ENCODE results near the gene LPP. TPM values are rescaled to one million over a fixed set of nuclear protein-coding genes. Genes with fewer than 3 reads are reported as not detected.
A peak's percentile ranks its signal among the peaks of the same experiment; 100 is the strongest.

The LPP gene
- total RNA-seq, 3 donors from 2014 or later: 15.5 to 19.2 (median 16.5) TPM

DNA sequence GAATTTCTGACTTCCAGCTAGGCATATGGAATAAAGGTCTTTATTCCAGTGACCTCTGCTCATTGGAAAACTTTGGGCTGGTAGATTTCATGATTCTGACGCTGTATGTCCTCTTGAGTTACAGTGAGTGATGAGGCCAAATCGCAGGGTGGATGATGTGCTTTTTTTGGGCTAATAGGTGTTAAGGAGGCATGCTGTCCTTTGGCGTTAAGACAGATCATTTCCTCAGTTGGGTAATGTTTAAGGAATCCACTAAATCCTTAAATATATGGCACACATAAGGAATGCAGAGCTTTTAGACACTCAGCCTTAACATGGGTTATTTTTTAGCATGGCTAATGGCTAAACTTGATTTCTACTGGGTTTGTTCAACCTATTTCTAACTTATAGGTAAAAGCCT, 87.9 kb downstream of the LPP start:
- Mint-ChIP-seq H3K4me1 (ENCODE audit: low read depth) (peaks cover 25% of the 10 kb centered on the region), H3K36me3 (ENCODE audit: insufficient read depth) (peaks cover 9% of the 10 kb centered on the region), H3K9me3 (no peaks in the 10 kb centered on the region), H3K27me3 (ENCODE audit: low read depth) (no peaks in the 10 kb centered on the region), H3K4me3 (no peak overlapping the region)
- ATAC-seq (no peak), DNase-seq (no peak)

DNA sequence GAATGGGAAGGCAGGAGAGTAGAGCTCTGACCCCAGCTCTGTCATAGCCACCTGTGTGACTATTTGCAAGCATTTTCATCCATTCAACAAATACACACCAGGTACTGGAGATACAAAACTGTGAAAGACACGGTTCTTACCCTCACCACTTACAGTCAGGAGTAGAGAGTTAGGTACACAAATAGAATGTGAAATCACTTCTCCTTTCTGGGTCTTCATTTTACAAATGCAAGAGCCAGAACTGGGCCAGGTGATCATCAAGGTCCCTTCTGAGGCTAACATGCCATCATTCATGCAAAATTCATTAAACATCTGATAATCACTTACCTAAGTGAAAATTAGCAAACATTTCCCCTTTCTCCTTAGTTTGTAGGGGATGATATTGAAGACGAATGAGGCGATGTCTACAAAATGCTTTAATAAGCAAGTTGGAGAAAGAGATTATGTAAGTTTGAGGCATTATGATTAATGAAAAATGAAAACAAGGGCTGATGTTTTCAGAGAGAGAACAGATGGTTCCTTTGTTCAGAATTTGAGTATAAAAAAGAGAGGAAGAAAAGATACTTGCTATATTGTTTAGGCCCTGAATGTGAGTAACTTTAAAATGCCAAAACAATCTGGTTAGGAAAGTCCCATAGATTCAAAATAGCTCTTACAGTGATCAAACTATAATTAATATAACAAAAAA, 88.6 kb downstream of the LPP start:
- no peaks in the 10 kb centered on the region for H3K27me3 Mint-ChIP-seq (ENCODE audit: low read depth)
- H3K9me3 Mint-ChIP-seq: no peaks in the 10 kb centered on the region
- DNase-seq (no peak), ATAC-seq (no peak)
- peaks cover 23% of the 10 kb centered on the region for H3K4me1 Mint-ChIP-seq (ENCODE audit: low read depth)
- no peak overlapping the region for H3K4me3 Mint-ChIP-seq
- H3K36me3 Mint-ChIP-seq (ENCODE audit: insufficient read depth): peaks cover 9% of the 10 kb centered on the region

- no peak for DNase-seq
- Mint-ChIP-seq H3K9me3 (no peaks in the 10 kb centered on the region), H3K4me3 (no peak overlapping the region), H3K27me3 (ENCODE audit: low read depth) (no peaks in the 10 kb centered on the region), H3K36me3 (ENCODE audit: insufficient read depth) (peaks cover 7% of the 10 kb centered on the region), H3K4me1 (ENCODE audit: low read depth) (peaks cover 18% of the 10 kb centered on the region)
- no peak for ATAC-seq
Observed at GRCh38 chr3:188243124-188243795, 89.3 kb downstream of the LPP start.

GRCh38 chr3:188244395-188244861, 90.5 kb downstream of the LPP start:
- H3K4me1 Mint-ChIP-seq (ENCODE audit: low read depth): peaks cover 17% of the 10 kb centered on the region
- no peaks in the 10 kb centered on the region for H3K27me3 Mint-ChIP-seq (ENCODE audit: low read depth)
- ATAC-seq (peak; percentile 61 to 77), DNase-seq (no peak)
- peaks cover 11% of the 10 kb centered on the region for H3K36me3 Mint-ChIP-seq (ENCODE audit: insufficient read depth)
- no peak overlapping the region for H3K4me3 Mint-ChIP-seq
- H3K9me3 Mint-ChIP-seq: no peaks in the 10 kb centered on the region

- Mint-ChIP-seq H3K36me3 (ENCODE audit: insufficient read depth) (peaks cover 10% of the 10 kb centered on the region), H3K27me3 (ENCODE audit: low read depth) (no peaks in the 10 kb centered on the region), H3K9me3 (no peaks in the 10 kb centered on the region), H3K4me3 (no peak overlapping the region), H3K4me1 (ENCODE audit: low read depth) (peaks cover 17% of the 10 kb centered on the region)
- no peak for ATAC-seq
- no peak for DNase-seq
Observed at GRCh38 chr3:188246905-188247304, 92.9 kb downstream of the LPP start.

DNA sequence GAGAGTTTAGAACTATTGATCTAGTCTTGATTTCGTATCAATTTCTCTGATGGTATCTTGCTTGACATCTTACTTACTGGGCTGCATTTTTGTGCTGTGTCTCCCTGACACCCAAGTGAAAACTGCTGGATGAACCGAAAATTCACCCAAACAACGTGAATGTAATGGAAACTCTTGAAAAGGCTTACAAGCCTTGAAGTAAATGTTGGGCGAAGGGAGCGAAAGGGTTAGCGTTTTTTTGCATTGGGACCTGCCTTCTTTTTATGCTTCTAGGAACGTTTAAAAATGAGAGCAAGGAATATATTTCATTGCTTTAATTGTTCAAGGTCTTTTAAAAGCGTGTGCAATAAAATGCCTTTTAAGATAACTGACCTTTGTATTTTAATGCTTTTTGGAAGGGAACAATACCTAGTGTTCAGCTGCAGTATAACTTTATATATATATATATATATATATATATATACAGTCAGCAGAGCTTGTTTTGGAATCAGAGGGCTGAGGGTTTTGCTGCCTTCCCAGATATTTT, 94.1 kb downstream of the LPP start:
- no peak for DNase-seq
- peaks cover 3% of the 10 kb centered on the region for H3K9me3 Mint-ChIP-seq
- H3K27me3 Mint-ChIP-seq (ENCODE audit: low read depth): no peaks in the 10 kb centered on the region
- peaks cover 11% of the 10 kb centered on the region for H3K36me3 Mint-ChIP-seq (ENCODE audit: insufficient read depth)
- ATAC-seq: no peak
- H3K4me3 Mint-ChIP-seq: no peak overlapping the region
- H3K4me1 Mint-ChIP-seq (ENCODE audit: low read depth): peaks cover 11% of the 10 kb centered on the region

- Mint-ChIP-seq H3K27me3 (ENCODE audit: low read depth) (no peaks in the 10 kb centered on the region), H3K36me3 (ENCODE audit: insufficient read depth) (peaks cover 13% of the 10 kb centered on the region), H3K4me3 (peak overlapping the region; percentile 11), H3K9me3 (peaks cover 3% of the 10 kb centered on the region), H3K4me1 (ENCODE audit: low read depth) (peaks cover 32% of the 10 kb centered on the region)
- DNase-seq (no peak), ATAC-seq (peak; percentile 24 to 34)
Observed at GRCh38 chr3:188253123-188253793, 99.3 kb downstream of the LPP start.

- Mint-ChIP-seq H3K4me1 (ENCODE audit: low read depth) (peaks cover 32% of the 10 kb centered on the region), H3K4me3 (no peak overlapping the region), H3K9me3 (peaks cover 3% of the 10 kb centered on the region), H3K36me3 (ENCODE audit: insufficient read depth) (peaks cover 12% of the 10 kb centered on the region), H3K27me3 (ENCODE audit: low read depth) (no peaks in the 10 kb centered on the region)
- ATAC-seq (peak; percentile 85 to 86), DNase-seq (no peak)
Observed at GRCh38 chr3:188253800-188254452, 100.0 kb downstream of the LPP start.

DNA sequence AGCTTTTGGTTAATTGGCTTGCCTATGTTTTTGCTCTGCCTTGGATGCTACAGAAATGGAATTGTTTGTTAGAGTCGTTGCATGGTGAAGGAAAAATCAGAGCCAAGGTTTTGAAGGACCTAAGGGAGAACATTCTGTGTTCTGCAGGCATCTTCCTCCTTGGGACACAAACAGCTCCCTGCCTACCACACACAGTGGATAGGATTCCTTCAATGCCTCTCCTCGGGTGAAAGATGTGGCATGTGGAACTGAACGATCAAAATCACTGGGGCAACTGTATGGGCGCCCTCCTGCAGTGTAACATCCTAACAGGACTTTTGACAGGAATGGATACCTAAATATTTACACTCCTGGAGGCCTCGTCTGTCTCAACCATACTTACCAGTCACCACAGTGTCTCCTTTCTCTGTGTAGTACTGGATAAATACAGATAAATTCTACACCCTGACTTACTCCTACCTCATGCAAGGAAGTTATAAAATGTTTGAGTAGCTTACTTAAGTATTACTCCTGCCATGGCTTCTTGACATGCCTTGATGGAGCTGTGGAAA, 100.6 kb downstream of the LPP start:
- H3K4me1 Mint-ChIP-seq (ENCODE audit: low read depth): peaks cover 32% of the 10 kb centered on the region
- DNase-seq: no peak
- H3K27me3 Mint-ChIP-seq (ENCODE audit: low read depth): no peaks in the 10 kb centered on the region
- peaks cover 3% of the 10 kb centered on the region for H3K9me3 Mint-ChIP-seq
- H3K36me3 Mint-ChIP-seq (ENCODE audit: insufficient read depth): peaks cover 15% of the 10 kb centered on the region
- no peak for ATAC-seq
- no peak overlapping the region for H3K4me3 Mint-ChIP-seq

GRCh38 chr3:188255190-188255589, 101.2 kb downstream of the LPP start:
- Mint-ChIP-seq H3K4me3 (no peak overlapping the region), H3K36me3 (ENCODE audit: insufficient read depth) (peaks cover 14% of the 10 kb centered on the region), H3K27me3 (ENCODE audit: low read depth) (no peaks in the 10 kb centered on the region), H3K9me3 (peaks cover 3% of the 10 kb centered on the region), H3K4me1 (ENCODE audit: low read depth) (peaks cover 32% of the 10 kb centered on the region)
- no peak for DNase-seq
- ATAC-seq: peak; percentile 7 to 20

- DNase-seq (no peak), ATAC-seq (no peak)
- Mint-ChIP-seq H3K36me3 (ENCODE audit: insufficient read depth) (peaks cover 11% of the 10 kb centered on the region), H3K4me1 (ENCODE audit: low read depth) (peaks cover 32% of the 10 kb centered on the region), H3K4me3 (no peak overlapping the region), H3K27me3 (ENCODE audit: low read depth) (no peaks in the 10 kb centered on the region), H3K9me3 (peaks cover 3% of the 10 kb centered on the region)
Observed at GRCh38 chr3:188256758-188257157, 102.8 kb downstream of the LPP start.

DNA sequence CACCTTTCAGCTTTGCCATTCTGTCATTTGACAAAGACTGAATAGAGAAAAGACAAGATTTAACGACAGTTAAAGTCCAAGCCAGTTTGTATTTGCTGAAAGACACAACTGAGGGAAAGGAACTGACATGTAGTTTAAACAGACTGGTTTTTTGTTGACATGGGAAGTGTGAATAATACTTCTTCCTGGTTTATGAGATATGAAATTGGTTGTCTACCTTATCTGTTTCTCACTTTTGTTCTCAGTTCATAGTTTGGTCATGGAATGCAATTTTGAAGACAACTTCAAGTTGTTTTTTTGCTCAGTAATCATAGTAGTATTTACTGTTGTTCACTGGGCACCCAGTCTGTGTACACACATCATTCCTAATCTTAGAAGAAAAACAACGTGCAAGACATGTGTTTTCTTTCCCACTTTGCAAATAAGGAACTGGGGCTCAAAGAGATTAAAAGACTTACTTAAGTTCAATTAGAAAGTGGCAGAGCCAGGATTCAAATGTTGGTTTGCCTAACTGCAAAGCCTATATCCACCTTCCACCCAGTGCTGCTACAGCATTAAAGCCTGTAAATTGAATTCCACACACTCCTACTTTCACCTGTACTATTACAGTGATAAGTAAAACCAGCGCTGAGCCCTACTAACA, 103.5 kb downstream of the LPP start:
- ATAC-seq: no peak
- Mint-ChIP-seq H3K4me3 (no peak overlapping the region), H3K4me1 (ENCODE audit: low read depth) (peaks cover 32% of the 10 kb centered on the region), H3K9me3 (no peaks in the 10 kb centered on the region), H3K36me3 (ENCODE audit: insufficient read depth) (peaks cover 12% of the 10 kb centered on the region), H3K27me3 (ENCODE audit: low read depth) (no peaks in the 10 kb centered on the region)
- DNase-seq: no peak

- no peaks in the 10 kb centered on the region for H3K27me3 Mint-ChIP-seq (ENCODE audit: low read depth)
- H3K36me3 Mint-ChIP-seq (ENCODE audit: insufficient read depth): peaks cover 14% of the 10 kb centered on the region
- DNase-seq (no peak), ATAC-seq (no peak)
- no peak overlapping the region for H3K4me3 Mint-ChIP-seq
- H3K9me3 Mint-ChIP-seq: no peaks in the 10 kb centered on the region
- peaks cover 20% of the 10 kb centered on the region for H3K4me1 Mint-ChIP-seq (ENCODE audit: low read depth)
Observed at GRCh38 chr3:188259191-188259590, 105.2 kb downstream of the LPP start.
